GM19397 (cell line): Measurements from ENCODE around the gene MPV17.
"Not testable (repeated sequence)": the region's sequence is repeated elsewhere in the genome, so short reads cannot be mapped to it uniquely, and the experiment has no call there.

Experiments used
- ATAC-seq: cut with Tn5 transposase; IDR thresholded peaks from one replicate; pipeline ENCODE4 v1.9.1; 2021; ENCODE audit warnings: mild to moderate bottlenecking, moderate library complexity; ENCODE audit not compliant: unreplicated experiment

MPV17 gene

GRCh38 chr2:27322766-27323595 is at the start of gene MPV17:
MPV17 (minus strand) TSS chr2:27323097; CDS start chr2:27322517, 580 bp downstream.
- ATAC-seq: peak; percentile 82

- peak; percentile 29 for ATAC-seq
Measured at GRCh38 chr2:27370816-27371620, 48.1 kb upstream of the MPV17 start.

GRCh38 chr2:27370026-27370815 is 47.3 kb upstream of the MPV17 start, which contains the start of the genes EIF2B4 and SNX17:
EIF2B4 (minus strand) TSS chr2:27370338; CDS start chr2:27370314, 24 bp downstream.
SNX17 (plus strand) TSS chr2:27370616; CDS start chr2:27370744, 128 bp downstream.
- peak; percentile 89 for ATAC-seq

GRCh38 chr2:27369471-27370025 is 46.7 kb upstream of the MPV17 start:
- no peak for ATAC-seq

- no peak for ATAC-seq
Measured at GRCh38 chr2:27363933-27364332, 41.0 kb upstream of the MPV17 start.

- no peak for ATAC-seq
Measured at GRCh38 chr2:27362678-27363420, 40.0 kb upstream of the MPV17 start.

GRCh38 chr2:27356382-27357181 is 33.7 kb upstream of the MPV17 start, which contains the start of gene GTF3C2:
GTF3C2 (minus strand) TSS chr2:27356764; CDS start chr2:27343554, 13,210 bp downstream.
- ATAC-seq: peak; percentile 80

GRCh38 chr2:27356056-27356381 is 33.1 kb upstream of the MPV17 start:
- ATAC-seq: peak; percentile 29

- no peak for ATAC-seq
Measured at GRCh38 chr2:27354597-27354927, 31.7 kb upstream of the MPV17 start.

- no peak for ATAC-seq
Measured at GRCh38 chr2:27353762-27354596, 31.1 kb upstream of the MPV17 start.

- not testable (repeated sequence) for ATAC-seq
Measured at GRCh38 chr2:27353386-27353761, 30.5 kb upstream of the MPV17 start.

- no peak for ATAC-seq
Measured at GRCh38 chr2:27351802-27352598, 29.1 kb upstream of the MPV17 start.

- no peak for ATAC-seq
Measured at GRCh38 chr2:27350106-27350693, 27.3 kb upstream of the MPV17 start.

- no peak for ATAC-seq
Measured at GRCh38 chr2:27347641-27348040, 24.7 kb upstream of the MPV17 start.

GRCh38 chr2:27336173-27336572 is 13.3 kb upstream of the MPV17 start:
- ATAC-seq: no peak

GRCh38 chr2:27335311-27335710 is 12.4 kb upstream of the MPV17 start:
- ATAC-seq: no peak

- no peak for ATAC-seq
Measured at GRCh38 chr2:27324720-27325119, 1.8 kb upstream of the MPV17 start.
